HG03469 (cell line): ENCODE data around the gene MYOZ1.

Experiments used
- ATAC-seq: cut with Tn5 transposase; IDR thresholded peaks from one replicate; pipeline ENCODE4 v1.9.1; 2021; ENCODE audit warnings: mild to moderate bottlenecking, moderate library complexity, moderate number of reproducible peaks; ENCODE audit not compliant: unreplicated experiment

The MYOZ1 gene

DNA sequence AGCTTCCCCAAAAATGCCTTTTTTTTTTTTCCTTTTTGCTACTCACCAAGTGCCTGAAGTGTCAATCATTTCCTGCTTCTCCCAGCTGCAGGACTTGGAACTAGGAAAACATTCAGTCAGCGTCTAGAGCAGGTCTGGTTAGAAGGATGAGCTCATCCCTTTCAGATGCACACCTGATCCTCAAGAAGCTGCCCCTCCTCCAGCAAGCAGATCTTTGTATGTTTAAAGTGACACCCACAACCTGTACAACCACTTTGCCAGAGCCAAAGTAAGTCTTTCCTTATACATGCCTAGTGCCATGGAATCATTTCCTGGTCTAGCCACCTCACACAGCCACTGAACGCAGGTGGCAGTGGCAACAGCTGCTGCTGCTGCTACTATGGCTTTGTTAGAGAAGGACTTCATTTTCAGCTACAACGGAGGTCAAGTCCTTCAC, 39.8 kb downstream of the MYOZ1 start:
- ATAC-seq: no peak

DNA sequence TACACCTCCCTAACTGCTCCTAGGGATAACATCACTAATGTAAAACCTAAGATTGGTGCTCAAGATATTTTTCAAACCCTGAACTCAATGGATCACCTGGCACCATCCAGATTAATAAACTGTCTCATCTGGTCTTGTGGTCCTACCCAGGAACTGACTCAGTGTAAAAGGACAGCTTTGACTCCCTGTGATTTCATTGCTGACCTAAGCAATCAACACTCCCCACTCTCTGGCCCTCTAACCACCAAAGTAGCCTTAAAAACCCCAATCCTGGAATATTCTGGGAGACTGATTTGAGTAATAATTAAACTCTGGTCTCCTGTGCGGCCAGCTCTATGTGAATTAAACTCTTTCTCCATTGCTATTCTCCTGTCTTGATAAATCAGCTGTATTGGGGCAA, 43.9 kb downstream of the MYOZ1 start:
- ATAC-seq: no peak

DNA sequence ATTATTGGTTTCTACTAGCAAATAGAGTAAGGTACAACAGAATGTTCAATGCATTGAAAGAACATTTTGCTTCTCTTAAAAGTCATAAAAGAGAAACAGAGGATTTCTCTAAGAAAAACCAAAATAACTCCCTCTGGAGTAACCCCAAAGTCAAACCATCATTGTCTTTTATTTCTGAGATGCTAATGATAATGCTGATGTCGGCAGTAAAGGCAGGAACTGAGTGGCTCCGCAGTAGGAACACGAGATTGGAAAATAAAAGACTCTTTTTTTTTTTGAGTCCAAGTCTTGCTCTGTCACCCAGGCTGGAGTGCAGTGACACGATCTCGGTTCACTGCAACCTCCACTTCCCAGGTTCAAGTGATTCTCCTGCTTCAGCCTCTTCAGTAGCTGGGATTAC, 47.5 kb downstream of the MYOZ1 start:
- no peak for ATAC-seq

DNA sequence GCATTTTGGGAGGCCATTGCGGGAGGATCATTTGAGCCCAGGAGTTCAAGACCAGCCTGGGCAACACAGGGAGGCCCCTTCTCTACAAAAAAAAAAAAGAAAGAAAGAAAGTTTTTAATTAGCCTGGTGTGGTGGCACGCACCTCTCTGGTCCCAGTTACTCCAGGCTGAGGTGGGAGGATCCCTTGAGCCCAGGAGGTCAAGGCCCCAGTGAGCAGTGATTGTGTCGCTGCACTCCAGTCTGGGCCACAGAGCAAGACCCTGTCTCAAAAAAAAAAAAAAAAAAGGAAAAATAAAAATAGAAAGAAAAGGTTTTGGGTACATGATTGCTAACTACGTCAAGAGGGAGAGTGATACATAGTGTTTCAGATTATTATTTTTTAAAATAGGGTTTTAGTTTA, 48.2 kb downstream of the MYOZ1 start:
- ATAC-seq: no peak

DNA sequence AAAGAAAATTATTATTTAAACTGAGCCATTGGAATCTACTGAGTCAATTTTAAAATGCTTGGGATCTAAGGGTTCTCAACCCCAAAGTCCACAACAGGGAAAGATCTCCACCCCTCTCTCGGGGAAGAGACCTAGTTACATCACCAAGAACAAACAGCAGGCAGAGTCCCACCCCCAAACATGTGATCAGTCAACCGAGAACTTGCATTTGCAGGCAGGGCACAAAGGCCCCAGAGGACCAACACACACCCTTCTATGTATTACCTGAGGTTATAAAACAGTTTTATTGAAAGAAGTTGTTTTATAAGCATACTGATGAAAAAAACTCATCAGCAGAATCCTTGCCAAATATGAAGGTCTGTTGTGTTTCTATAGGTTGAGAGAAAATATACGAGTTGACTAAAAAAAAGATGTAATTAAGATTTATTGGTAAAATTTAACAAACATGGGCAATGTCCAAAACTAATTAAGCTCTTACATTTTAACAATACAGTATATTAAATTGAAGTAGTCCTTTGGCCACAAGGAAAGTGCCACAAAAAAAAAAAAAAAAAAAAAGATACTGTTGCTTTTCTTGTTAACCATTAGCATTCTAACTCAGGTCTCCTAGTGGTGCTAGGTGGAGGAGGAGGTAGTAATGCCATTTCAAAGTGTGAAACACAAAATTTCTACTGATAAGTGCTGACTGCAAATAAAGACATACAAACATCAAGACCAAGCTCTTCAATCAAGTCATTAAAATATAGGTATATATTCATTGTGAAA, 49.2 kb downstream of the MYOZ1 start:
- ATAC-seq: no peak

DNA sequence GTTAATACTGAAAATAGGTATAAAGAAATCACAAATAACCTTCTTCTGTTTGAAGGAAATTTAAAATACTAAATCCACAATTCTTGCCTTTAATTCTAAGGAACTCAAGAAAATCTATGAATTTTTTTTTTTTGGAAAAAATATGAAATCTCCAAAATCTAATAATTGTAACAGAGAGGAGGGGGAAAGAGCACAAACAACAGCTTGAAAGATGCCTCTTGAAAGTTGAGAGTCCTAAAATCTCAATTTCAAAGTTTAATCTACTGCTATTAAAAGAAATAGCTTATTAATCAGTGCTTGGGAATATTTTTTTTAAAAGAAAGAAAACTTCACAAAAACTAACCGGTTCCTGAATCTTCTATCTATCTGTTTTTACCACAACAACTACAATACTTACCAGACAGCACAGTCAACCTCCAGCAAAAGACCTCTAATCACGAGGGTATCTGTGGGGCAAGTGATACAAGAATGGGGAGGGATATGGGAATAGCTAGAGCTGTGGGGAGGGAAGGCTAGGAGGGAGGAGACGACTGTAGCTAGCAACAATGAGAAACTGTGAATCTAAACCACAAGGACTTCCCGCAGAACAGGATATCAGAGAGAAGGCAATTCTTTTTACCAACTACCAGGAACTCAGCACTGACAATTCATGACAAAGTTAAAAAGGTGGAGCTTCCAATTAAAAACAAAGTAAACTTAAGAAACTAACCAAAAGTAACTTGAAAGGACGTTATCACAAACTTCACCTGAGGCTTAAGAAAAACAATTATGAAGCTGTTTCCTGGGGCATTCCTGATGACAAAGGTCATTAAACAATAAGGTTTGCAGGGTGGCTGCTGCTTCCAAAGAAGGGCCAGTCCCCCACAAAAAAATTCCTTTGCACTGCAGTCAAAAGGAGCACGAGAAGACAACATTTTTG, 50.1 kb downstream of the MYOZ1 start, which contains the start of gene USP54:
Gene USP54, minus strand, starts transcription at position 462 of the 919 bp plus-strand sequence. CDS start 15,684 bp downstream, outside the sequence.
- ATAC-seq: no peak

DNA sequence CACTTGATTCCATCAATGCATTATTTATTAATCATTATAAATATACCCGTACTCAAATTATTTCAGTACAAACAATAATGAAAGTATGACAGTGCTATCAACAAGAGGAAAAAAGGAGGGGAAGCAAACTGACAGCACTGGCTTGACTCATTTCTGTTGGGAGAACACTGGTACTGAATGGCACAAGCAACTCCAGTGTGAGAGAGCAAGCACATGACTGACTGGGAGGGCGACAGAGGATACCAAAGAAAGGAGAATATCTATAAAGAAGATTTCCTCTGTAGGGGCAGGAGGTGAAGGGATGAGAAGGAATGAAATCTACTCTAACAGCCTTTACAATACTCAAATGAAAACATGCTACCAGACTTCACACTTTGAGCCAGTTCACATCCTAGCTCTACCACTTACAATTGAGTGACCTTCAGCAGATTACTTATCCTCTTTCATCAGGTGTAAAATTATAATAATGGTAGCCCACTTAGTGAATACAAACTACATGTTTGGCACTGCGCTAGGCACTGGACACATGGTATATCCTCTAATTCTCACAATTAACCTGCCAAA, 51.6 kb downstream of the MYOZ1 start:
- no peak for ATAC-seq

DNA sequence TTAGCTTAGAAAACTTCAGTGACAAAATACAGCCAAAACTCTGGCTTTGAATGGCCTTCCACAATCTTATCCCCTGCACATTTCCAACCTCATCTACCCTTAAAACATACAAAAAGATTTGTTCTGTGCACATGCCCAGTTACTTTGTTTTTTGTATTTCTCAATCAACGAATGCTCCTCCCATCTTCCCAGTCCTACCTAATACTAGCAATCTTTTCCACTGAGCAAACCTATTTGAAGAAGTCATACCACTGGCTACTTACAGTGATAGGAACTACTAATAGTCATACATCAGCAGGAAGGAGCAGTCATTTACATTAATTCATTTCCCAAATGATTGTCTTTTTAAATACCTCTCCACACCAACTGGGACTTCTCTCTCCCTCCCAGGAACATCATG, 52.6 kb downstream of the MYOZ1 start:
- no peak for ATAC-seq

DNA sequence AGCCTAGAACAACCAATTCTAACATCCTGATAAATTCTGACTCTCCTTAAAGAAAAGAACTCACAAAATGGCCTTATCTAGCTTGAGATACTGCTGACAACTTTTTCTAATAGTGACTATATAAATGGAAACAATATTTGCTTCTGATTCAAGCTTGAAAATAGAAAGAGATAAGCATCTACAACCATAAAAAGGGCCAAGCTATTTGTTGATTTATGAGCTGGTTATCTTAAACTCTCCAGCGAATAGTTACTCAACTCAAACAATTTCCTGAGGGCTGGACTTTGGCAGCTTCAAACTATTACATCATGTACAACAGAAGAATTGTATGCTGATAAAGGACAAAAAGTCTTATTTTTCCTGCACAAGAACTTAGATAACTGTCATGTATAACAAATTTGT, 54.7 kb downstream of the MYOZ1 start:
- ATAC-seq: no peak

DNA sequence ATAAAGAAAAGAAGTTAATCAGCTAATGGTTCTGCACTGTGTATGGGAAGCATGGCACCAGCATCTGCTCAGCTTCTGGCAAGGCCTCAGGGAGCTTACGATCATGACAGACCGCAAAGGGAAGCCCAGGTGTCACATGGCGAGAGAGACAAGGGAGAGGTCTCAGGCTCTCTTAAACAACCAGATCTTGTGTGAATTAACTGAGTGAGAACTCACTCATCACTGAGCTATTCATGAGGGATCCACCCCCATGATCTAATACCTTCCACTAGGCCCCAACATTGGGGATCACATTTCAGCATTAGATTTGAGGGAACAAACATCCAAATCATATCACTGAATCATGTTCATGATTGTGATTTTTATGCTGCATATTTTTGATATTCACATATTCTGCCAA, 55.9 kb downstream of the MYOZ1 start:
- no peak for ATAC-seq

DNA sequence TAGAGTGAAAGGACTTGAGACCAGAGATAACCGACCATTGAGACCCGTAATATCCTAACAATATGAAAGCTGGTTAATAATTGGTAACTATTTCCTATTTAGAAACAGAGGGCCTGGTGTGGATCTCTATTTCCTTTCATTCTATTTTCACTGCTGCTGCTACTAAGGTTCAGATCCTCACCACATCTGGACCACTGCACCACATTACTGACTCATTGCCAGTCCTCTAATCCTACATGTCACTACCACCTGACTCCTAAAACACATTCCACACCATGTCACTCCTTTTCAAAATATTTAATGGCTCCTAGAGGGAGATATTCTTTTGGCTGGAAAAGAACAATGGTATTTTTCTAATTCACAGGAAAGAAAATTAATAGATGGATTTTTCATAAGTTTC, 56.5 kb downstream of the MYOZ1 start:
- ATAC-seq: no peak

DNA sequence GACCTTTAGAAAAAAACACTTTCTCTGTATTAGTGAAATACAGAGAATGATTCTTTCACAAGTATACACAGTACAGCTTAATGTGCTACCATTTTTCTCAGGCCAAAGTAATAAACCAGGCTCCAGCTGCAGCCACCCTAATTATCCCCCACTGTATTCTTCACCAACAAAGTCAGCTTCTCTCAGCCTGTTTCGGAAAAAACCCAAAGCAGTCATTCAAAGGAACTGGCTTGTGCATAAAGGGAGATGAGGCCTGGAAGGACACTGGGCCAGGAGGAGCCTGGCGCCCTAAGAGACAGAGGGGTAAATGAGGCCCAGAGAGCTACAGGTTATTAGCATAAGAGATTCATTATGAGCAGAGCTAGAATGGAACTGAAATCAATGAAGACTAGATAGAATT, 59.4 kb downstream of the MYOZ1 start:
- no peak for ATAC-seq
